Body of pancreas (tissue), 4 donors: ENCODE measurements around the gene ABCC12. TPM values are rescaled to one million over a fixed set of nuclear protein-coding genes. Genes with fewer than 3 reads are reported as not detected.

Experiments
- ATAC-seq: fragments of 150-250 bp; one replicate; pipeline ENCODE4 v1.9.1; 2016
- DNase-seq, 4 donors: peaks; one replicate each; pipeline ENCODE4 v3.0.0-alpha.2; 2019
- H3K27ac ChIP-seq, 4 donors: fragments of 200-600 bp; sonication (generic); 1 replicate in 3 of 4; 2 replicates in 1 of 4; pipeline versions ENCODE4 v1.5.1 to v1.6.1; 2016 to 2019; ENCODE audit warnings: mild to moderate bottlenecking in 1 of 4, mixed read lengths in 1 of 4, moderate library complexity in 1 of 4
- H3K27me3 ChIP-seq, 2 donors: fragments of 200-600 bp; sonication (generic); one replicate each; pipeline ENCODE4 v1.6.0; 2016; ENCODE audit warnings: mild to moderate bottlenecking in 1 of 2
- H3K36me3 ChIP-seq, 2 donors: fragments of 200-600 bp; sonication (generic); replicated peaks in 1 of 2; 2 replicates each; pipeline ENCODE4 v1.5.1; 2016; ENCODE audit warnings: low read depth in 2 of 2; ENCODE audit not compliant: insufficient read depth in 1 of 2
- H3K4me1 ChIP-seq: fragments of 200-600 bp; sonication (generic); one replicate; pipeline ENCODE4 v1.6.0; 2016
- H3K4me3 ChIP-seq, 2 donors: fragments of 200-600 bp; sonication (generic); 1 replicate in 1 of 2; 2 replicates in 1 of 2; pipeline ENCODE4 v1.5.1; 2016 to 2019
- H3K9me3 ChIP-seq, 3 donors: fragments of 200-600 bp; sonication (generic); 1 replicate in 2 of 3; 2 replicates in 1 of 3; pipeline ENCODE4 v1.5.1; 2016
- POLR2A ChIP-seq, 3 donors: fragments of 450-650 bp; IDR thresholded peaks; one replicate each; pipeline ENCODE4 v1.6.1; 2016; ENCODE audit warnings: antibody characterized with exemption in 3 of 3, mild to moderate bottlenecking in 2 of 3
- WGBS, 2 donors: methylation state at CpG; one replicate each; pipeline ENCODE4 v1.1.5; 2017; 5-methylcytosine and 5-hydroxymethylcytosine counted together
- intact Hi-C: fragments of 100-400 bp; cut with DNase I; formaldehyde crosslinking; loops from one replicate; pipeline ENCODE4 v1.15.1; 2023
- total RNA-seq, 2 donors: library from RNA; depleted of rRNA; stranded (reverse); fragments of >200 nt; gene quantifications; one replicate each; pipeline ENCODE4 v1.1.0, GENCODE V29; 2016
- TF ChIP-seq, protein P1 (sequence below), 7 experiments: fragments of 450-650 bp in 4 of 7; fragments of 200-600 bp in 3 of 7; sonication (generic) in 3 of 7; IDR thresholded peaks; one replicate each; pipeline ENCODE4 v1.5.1; 2016 to 2019; ENCODE audit warnings: antibody characterized with exemption in 7 of 7

The ABCC12 gene
- total RNA-seq, 2 donors from 2014 or later = not detected

DNA sequence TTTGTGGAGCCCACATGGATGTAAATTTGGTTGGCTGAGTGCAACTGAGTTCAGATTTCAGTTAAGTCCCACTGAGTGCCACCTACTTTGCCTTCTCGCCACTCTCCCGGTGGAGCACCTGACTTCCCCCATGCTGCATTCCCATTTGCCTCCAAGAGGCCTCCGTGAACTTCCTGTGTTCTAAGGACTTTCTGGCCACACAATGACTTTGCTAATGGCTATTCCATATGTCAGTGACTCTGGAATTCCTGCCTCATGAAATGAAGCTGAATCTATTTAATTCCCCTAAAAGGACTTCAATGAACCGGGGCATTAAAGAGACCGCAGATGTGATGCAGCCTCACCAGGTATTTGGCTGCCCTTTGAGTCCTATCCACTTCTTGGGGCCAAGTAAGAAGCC is 29.9 kb downstream of the ABCC12 start:
- no peaks in the 10 kb centered on the region for H3K9me3 ChIP-seq
- no peak overlapping the region for H3K4me3 ChIP-seq
- TF ChIP-seq, protein P1, sequence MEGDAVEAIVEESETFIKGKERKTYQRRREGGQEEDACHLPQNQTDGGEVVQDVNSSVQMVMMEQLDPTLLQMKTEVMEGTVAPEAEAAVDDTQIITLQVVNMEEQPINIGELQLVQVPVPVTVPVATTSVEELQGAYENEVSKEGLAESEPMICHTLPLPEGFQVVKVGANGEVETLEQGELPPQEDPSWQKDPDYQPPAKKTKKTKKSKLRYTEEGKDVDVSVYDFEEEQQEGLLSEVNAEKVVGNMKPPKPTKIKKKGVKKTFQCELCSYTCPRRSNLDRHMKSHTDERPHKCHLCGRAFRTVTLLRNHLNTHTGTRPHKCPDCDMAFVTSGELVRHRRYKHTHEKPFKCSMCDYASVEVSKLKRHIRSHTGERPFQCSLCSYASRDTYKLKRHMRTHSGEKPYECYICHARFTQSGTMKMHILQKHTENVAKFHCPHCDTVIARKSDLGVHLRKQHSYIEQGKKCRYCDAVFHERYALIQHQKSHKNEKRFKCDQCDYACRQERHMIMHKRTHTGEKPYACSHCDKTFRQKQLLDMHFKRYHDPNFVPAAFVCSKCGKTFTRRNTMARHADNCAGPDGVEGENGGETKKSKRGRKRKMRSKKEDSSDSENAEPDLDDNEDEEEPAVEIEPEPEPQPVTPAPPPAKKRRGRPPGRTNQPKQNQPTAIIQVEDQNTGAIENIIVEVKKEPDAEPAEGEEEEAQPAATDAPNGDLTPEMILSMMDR (IDR thresholded peaks at IDR 0.05) = no peak
- no peak for TF ChIP-seq POLR2A (IDR thresholded peaks at IDR 0.05)
- H3K4me1 ChIP-seq = peaks cover 33% of the 10 kb centered on the region
- intact Hi-C loops = no loop called here
- no peak overlapping the region for H3K27ac ChIP-seq
- no peaks in the 10 kb centered on the region for H3K27me3 ChIP-seq
- WGBS, 2 donors = 88 to 89% methylated on average over 5 of the region's 5 CpGs
- DNase-seq (peak in 1 of 4 donors; percentile 3), ATAC-seq (no peak)
- no peaks in the 10 kb centered on the region for H3K36me3 ChIP-seq

DNA sequence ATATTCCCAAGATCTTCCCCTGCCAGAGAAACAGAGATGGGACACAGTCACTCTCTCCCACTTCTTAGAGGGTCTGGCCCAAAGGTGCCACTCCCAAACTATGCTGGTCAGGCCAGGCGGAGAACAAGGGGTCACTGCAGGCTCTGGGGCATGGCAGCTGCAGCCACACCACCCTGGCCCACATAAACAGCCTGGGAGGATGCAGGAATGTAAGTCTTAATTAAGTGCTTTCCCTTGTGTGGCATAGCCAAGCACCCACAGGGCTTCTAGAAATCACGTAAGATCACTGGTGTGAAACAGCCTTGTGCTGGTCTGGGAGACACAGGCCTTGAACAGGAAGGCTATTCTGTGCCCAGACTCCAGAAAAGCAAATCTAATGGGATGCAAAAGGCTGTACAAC is 31.5 kb downstream of the ABCC12 start:
- TF ChIP-seq, protein P1 (IDR thresholded peaks at IDR 0.05) = no peak
- TF ChIP-seq POLR2A (IDR thresholded peaks at IDR 0.05) = no peak
- Histone ChIP-seq H3K4me1 (peaks cover 28% of the 10 kb centered on the region), H3K36me3 (no peaks in the 10 kb centered on the region), H3K27ac (no peak overlapping the region), H3K4me3 (no peak overlapping the region), H3K27me3 (no peaks in the 10 kb centered on the region), H3K9me3 (no peaks in the 10 kb centered on the region)
- DNase-seq (no peak), ATAC-seq (no peak)
- intact Hi-C loops = no loop called here
- WGBS, 2 donors = 93 to 100% methylated on average over 1 to 2 of the region's 2 CpGs

DNA sequence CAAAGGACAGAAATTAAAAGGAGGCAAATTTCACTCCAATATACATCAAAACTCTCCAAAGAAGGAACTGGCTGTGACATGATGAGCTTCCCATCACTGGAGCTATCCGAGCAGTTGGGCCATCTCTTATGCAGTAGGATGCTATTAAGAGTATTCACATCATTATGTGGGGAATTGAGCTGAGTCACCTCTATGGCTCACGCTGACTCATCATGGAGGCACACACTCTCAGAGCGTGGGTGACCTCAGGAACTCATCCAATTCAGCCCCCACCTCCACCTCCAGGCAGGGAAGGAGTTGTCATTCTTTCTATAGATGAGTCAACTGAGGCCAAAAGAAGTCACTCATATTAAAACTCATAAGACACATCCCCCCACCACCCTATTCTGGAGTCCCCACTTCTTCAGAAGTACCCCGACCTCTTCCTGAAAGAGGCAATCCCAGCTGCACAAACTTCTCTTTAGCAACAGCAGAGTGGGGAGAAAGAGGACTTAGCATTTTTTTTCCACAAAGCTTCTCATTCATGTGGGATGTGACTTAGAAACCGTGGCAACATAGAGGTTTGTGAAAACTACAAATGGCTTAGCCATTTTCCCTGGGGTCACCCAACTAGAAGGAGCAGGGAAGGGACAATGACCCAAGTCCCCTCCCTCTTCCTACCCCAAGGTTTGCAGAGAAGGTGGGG is 32.5 kb downstream of the ABCC12 start:
- Histone ChIP-seq H3K4me1 (peaks cover 19% of the 10 kb centered on the region), H3K36me3 (no peaks in the 10 kb centered on the region), H3K4me3 (no peak overlapping the region), H3K27ac (no peak overlapping the region), H3K27me3 (no peaks in the 10 kb centered on the region), H3K9me3 (no peaks in the 10 kb centered on the region)
- ATAC-seq (no peak), DNase-seq (peak in 1 of 4 donors; percentile 16)
- intact Hi-C loops = no loop called here
- 75 to 86% methylated on average over 5 of the region's 5 CpGs for WGBS, 2 donors
- TF ChIP-seq, protein P1 (IDR thresholded peaks at IDR 0.05) = no peak
- no peak for TF ChIP-seq POLR2A (IDR thresholded peaks at IDR 0.05)

DNA sequence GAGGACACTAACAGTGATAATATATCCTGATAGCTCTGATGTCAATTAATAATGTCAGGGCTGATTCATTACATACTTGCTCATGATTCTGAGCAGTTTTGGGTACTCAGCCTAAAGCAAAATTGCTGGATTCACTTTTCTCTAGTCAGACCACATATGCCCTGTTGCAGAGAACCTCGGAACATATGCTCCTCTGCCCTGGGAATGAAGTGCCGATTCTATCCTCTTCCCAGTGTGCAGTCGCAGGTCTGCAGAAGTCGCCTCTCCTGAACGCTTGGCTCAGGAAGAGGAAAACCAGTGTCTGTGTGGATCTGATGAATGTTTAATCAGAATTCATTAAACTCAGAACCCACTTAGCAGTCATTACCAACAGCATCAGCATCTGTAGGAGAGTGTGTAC is 34.5 kb downstream of the ABCC12 start:
- TF ChIP-seq POLR2A (IDR thresholded peaks at IDR 0.05) = no peak
- TF ChIP-seq, protein P1 (IDR thresholded peaks at IDR 0.05) = no peak
- H3K4me3 ChIP-seq = no peak overlapping the region
- H3K4me1 ChIP-seq = peaks cover under 1% of the 10 kb centered on the region
- no peaks in the 10 kb centered on the region for H3K36me3 ChIP-seq
- no peak overlapping the region for H3K27ac ChIP-seq
- no peak for DNase-seq
- intact Hi-C loops = no loop called here
- H3K27me3 ChIP-seq = no peaks in the 10 kb centered on the region
- no peaks in the 10 kb centered on the region for H3K9me3 ChIP-seq
- WGBS, 2 donors = 86 to 96% methylated on average over 5 of the region's 5 CpGs
- no peak for ATAC-seq

DNA sequence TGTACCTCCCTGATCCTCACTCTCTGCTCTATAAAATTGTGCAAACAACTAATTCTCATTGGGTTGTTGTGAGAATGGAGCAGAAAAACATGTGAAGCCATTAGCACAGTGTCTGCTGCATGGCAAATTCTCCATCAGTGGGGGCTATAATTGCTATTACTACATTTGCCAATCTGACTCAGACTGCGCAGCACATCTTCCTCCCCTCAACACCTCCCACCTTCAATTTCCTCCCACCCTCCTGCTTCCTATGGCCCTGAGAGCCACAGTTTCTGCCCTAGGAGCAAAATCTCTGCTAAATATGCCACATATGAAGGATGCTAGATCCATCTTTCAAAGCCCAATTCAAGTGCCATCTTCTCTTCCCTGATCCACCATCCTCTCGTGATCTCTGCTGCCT is 37.0 kb downstream of the ABCC12 start:
- Histone ChIP-seq H3K27me3 (no peaks in the 10 kb centered on the region), H3K36me3 (no peaks in the 10 kb centered on the region), H3K9me3 (no peaks in the 10 kb centered on the region), H3K27ac (no peak overlapping the region), H3K4me3 (no peak overlapping the region), H3K4me1 (no peaks in the 10 kb centered on the region)
- intact Hi-C loops = no loop called here
- DNase-seq = no peak
- WGBS, 2 donors = 98% methylated on average over 2 of the region's 2 CpGs
- TF ChIP-seq, protein P1 (IDR thresholded peaks at IDR 0.05) = no peak
- TF ChIP-seq POLR2A (IDR thresholded peaks at IDR 0.05) = no peak
- ATAC-seq = no peak
